ENCODE data around the gene CAMK2N1.

The CAMK2N1 gene

DNA sequence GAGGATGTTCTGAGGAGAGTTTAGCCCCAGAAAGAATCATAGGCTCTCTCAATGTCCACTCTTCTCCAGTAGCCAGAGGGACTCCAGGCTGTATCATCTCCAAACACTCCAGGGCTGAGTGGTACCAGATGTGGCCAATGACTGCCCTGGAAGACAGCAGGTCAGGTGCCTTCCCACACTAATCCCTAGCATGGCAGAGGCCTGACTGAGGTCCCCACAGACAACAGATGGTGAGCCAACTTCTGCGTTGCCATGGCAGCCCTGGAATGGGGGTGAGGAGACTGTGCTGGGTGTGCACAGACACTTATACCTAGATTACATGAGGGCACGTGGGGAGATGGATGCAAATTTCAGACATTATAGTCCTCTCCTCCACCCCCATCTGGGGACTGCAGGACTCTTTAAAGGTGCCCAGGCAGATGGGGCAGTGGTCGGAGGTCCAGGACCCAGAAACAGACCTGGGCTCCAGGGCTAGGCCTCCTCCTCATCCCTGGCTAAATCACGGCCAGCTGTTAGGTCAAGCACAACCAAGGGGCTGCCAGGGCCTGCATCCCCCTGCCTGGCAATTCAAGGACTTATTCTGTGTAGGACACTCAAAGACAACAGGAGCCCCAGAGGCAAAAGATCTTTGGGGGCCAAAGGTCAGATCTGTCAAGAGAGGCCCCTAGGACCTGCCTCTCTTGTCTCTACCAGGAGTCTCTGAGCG is 42.9 kb downstream of the CAMK2N1 start:
- no peak for DNase-seq

DNA sequence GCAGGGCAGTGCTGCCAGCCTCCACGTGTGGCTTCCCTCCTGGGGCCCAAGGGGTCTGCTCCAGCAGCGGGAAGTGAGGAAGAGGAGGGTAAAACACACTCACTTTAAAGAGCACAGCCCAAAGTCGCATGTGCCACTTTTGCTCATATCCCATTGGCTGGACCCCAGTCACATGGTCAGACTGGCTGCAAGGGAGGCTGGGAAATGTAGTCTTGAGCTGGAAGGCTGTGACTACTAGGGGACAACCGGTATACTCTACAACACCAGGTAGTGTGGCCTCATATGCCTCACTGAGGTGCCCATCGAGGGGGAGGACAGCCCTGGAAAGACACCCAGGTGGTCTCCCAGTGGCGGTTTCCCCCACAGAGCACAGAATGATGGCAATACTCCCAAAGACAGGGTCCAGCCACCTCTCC is 45.2 kb downstream of the CAMK2N1 start:
- DNase-seq = peak; percentile 62

DNA sequence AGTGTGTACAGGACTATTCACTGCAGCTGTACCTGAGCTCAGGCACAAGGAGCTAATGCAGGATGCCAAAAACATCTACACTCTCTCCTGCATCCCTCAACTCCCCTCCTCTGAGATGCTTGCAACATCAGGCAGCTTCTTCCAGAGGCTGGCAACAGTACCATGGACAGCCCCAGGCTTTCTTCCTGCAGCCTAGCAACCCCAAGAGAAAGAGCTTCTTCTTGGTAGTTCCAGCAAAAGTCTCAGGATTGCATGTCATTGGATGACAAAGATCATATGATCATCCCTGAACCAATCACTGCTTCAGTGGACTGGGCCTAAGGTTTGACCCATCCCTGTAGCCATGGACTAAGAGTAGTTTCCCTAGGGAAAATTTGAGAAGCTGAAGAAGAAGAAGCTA is 46.7 kb downstream of the CAMK2N1 start:
- DNase-seq = no peak

DNA sequence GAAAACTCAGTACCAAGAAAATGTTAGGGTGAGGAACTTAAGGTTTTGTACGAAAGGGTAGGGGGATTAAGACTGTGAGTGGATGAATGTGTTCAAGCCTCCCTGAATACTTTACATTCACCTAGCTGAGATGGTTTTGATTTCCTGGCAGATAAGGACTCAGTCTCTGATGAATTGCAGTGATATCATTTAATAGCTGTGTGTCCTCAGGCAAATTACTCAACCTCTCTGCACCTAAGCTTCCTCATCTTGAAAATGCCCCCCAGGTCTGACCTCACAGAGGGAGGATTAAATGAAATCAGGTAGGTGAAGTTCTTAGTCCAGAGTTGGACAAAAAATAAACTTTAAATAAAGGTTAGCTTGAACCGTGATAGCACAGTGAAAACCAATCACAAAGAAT is 48.4 kb downstream of the CAMK2N1 start:
- no peak for DNase-seq

DNA sequence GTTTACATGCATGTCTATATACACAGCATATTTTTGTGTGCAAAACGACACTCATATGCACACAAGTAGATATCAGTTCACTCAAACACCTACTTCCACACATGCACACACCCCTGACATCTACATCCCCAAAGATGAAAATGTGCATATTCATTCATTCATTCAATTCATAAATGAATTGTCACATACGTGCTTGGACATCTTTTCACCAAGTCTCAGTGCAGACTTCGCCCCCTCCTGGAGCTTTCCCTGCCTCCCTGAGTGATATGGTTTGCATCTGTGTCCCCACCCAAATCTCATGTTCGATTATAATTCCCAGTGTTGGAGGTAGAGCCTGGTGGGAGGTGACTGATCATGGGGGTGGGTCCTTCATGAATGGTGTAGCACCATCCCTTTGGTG is 53.1 kb downstream of the CAMK2N1 start:
- no peak for DNase-seq
